Large intestine (tissue), 3 donors: Measurements from ENCODE around the gene DNAAF5. TPM values are rescaled to one million over a fixed set of nuclear protein-coding genes. Genes with fewer than 3 reads are reported as not detected.

Experiments
- DNase-seq, 2 donors: peaks; one replicate each; pipeline versions ENCODE4 v3.0.0 to v3.0.0-alpha.2; 2013
- H3K27ac ChIP-seq: one replicate; pipeline ENCODE4 v1.5.1; 2013; ENCODE audit warnings: low read length
- H3K27me3 ChIP-seq: 2 replicates; pipeline ENCODE4 v1.6.1; 2013; ENCODE audit warnings: low read length; ENCODE audit not compliant: control insufficient read depth, insufficient read depth
- H3K36me3 ChIP-seq: 2 replicates; pipeline ENCODE4 v1.6.1; 2013; ENCODE audit warnings: low read length; ENCODE audit not compliant: control insufficient read depth, insufficient read depth
- H3K4me1 ChIP-seq: one replicate; pipeline ENCODE4 v1.6.1; 2013; ENCODE audit warnings: low read length; ENCODE audit not compliant: control insufficient read depth, insufficient read depth
- H3K4me3 ChIP-seq: one replicate; pipeline ENCODE4 v1.5.1; 2013; ENCODE audit warnings: low read length
- H3K9me3 ChIP-seq: one replicate; pipeline ENCODE4 v1.6.1; 2013; ENCODE audit warnings: mild to moderate bottlenecking, low read depth, low read length, moderate library complexity; ENCODE audit not compliant: control insufficient read depth
- WGBS: methylation state at CpG from one replicate; pipeline ENCODE4 v1.1.5; 2013; ENCODE audit warnings: low lambda C conversion rate; ENCODE audit not compliant: insufficient coverage; 5-methylcytosine and 5-hydroxymethylcytosine counted together
- polyA plus RNA-seq: library from polyadenylated mRNA; unstranded; fragments of 120-200 nt; gene quantifications from one replicate; pipeline ENCODE4 v1.2.1, GENCODE V29; 2013

DNAAF5 gene
- polyA plus RNA-seq, 1 donor = 26.8 TPM

DNA sequence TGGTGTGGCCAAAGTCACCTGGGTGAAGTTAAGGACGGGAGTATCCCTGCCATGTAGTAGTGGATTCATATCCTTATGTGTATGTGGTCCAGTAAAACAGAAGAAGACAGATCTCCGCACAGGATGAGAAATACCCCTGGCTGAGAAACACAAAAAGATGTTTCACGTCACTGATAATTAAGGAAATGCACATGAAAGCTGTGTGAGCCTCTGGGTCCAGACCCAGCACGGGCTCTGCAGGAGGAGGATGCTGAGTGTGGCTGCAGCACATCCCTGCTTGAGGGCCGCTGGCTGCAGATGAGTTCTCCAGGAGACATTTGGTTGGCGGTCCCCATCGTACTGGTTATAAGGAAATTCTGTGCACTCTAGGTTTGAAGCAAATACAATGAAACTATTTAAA, 97.6 kb downstream of the DNAAF5 start:
- Histone ChIP-seq H3K4me3 (no peak overlapping the region), H3K36me3 (peaks cover 22% of the 10 kb centered on the region), H3K27ac (no peak overlapping the region), H3K27me3 (no peaks in the 10 kb centered on the region), H3K9me3 (no peaks in the 10 kb centered on the region), H3K4me1 (peaks cover 6% of the 10 kb centered on the region)
- WGBS = 77% methylated on average over 2 of the region's 7 CpGs
- DNase-seq = no peak

DNA sequence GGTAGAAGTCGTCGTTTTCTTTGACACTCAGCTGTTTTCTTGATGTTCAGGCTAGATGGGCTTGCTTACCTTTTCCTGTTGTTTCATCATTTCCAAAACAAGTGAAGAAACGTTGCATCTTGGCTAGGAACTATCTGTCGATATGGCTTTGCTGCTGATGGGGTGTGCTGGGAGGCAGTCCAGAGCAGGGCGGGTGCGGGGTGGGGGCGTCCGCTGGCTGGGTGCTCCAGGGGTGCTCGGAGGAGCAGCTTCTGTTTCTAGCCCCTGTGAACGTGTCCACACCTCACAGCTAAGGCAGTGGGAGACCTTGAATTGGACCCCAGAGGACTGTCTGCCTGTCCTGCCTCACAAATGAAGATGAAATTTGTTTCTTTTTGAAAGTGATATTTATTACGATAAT, 98.2 kb downstream of the DNAAF5 start:
- H3K27me3 ChIP-seq = no peaks in the 10 kb centered on the region

DNA sequence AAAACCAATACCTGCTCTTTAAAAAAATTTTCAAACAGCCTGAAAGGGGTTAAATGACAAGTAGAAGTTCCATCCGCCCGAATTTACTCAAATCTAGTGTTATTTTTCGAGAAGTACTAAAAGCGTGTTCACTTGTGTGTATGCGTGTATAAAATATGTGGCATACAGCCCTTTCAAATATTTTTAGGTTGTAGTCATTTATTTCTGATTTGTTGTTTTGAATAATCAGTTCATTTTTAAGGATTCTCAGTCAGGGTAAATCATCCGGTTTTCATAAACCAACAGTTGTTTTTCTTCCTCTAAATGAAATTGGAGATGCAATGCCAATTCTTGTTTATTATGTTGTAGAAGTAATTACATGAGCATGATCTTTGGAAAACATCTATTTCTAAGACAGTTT, 98.9 kb downstream of the DNAAF5 start:
- Histone ChIP-seq H3K4me3 (no peak overlapping the region), H3K36me3 (peaks cover 22% of the 10 kb centered on the region), H3K9me3 (no peaks in the 10 kb centered on the region), H3K4me1 (peaks cover 6% of the 10 kb centered on the region), H3K27me3 (no peaks in the 10 kb centered on the region), H3K27ac (peak overlapping the region; percentile 28)
- DNase-seq = no peak
- WGBS = 71% methylated on average over 1 of the region's 6 CpGs

More for the DNA sequence above, 98.2 kb downstream of the DNAAF5 start:
- DNase-seq = no peak
- H3K36me3 ChIP-seq = peaks cover 22% of the 10 kb centered on the region
- no peak overlapping the region for H3K27ac ChIP-seq
- H3K4me1 ChIP-seq = peaks cover 6% of the 10 kb centered on the region
- WGBS = no CpG with 5 or more reads among the region's 11 CpGs
- H3K9me3 ChIP-seq = no peaks in the 10 kb centered on the region
- no peak overlapping the region for H3K4me3 ChIP-seq

GRCh38 chr7:826230-826917, 99.9 kb downstream of the DNAAF5 start:
- 89% methylated on average over 3 of the region's 29 CpGs for WGBS
- Histone ChIP-seq H3K36me3 (peaks cover 22% of the 10 kb centered on the region), H3K9me3 (no peaks in the 10 kb centered on the region), H3K4me1 (peaks cover 6% of the 10 kb centered on the region), H3K27ac (peak overlapping the region; percentile 28), H3K4me3 (no peak overlapping the region), H3K27me3 (no peaks in the 10 kb centered on the region)
- no peak for DNase-seq

GRCh38 chr7:828793-829561, 102.5 kb downstream of the DNAAF5 start:
- Histone ChIP-seq H3K4me3 (no peak overlapping the region), H3K4me1 (peaks cover 6% of the 10 kb centered on the region), H3K36me3 (peaks cover 23% of the 10 kb centered on the region), H3K9me3 (no peaks in the 10 kb centered on the region), H3K27ac (no peak overlapping the region), H3K27me3 (no peaks in the 10 kb centered on the region)
- DNase-seq = no peak
- WGBS = 100% methylated on average over 2 of the region's 14 CpGs

DNA sequence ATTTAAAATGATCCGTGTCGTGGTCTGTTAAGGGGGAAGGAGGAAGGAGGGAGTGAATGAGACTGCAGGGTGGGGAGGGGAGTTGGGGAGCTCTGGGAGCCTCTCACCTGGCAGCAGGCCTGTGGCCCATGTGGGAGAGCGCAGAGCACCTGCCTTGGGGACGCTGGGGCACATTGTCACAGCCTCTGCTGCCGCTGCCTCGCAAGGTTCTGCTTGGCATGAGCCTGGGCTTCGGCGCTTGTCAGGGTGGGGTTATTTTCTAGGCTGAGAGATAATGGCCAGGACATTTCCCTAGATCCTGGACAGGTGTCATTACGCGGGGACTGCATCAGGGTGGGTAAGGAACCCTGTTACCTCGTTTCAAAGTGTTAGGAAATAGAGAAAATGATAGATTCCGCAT, 103.6 kb downstream of the DNAAF5 start:
- Histone ChIP-seq H3K27me3 (no peaks in the 10 kb centered on the region), H3K9me3 (no peaks in the 10 kb centered on the region), H3K36me3 (peaks cover 29% of the 10 kb centered on the region), H3K27ac (no peak overlapping the region), H3K4me1 (peaks cover 6% of the 10 kb centered on the region), H3K4me3 (no peak overlapping the region)
- WGBS = 100% methylated on average over 1 of the region's 12 CpGs
- DNase-seq = no peak

GRCh38 chr7:831596-832166, 105.2 kb downstream of the DNAAF5 start:
- DNase-seq = no peak
- H3K4me3 ChIP-seq = no peak overlapping the region
- 17% methylated on average over 1 of the region's 7 CpGs for WGBS

GRCh38 chr7:832167-832967, 105.9 kb downstream of the DNAAF5 start, which contains the start of gene SUN1:
TSS of gene SUN1 (plus strand) at chr7:832476. CDS start at chr7:832525, 49 bp downstream.
- Histone ChIP-seq H3K27me3 (no peaks in the 10 kb centered on the region), H3K36me3 (peaks cover 30% of the 10 kb centered on the region), H3K4me1 (peaks cover 6% of the 10 kb centered on the region), H3K9me3 (no peaks in the 10 kb centered on the region), H3K27ac (peak within 1 kb of the TSS; percentile 46), H3K4me3 (no peak within 1 kb of the TSS)
- DNase-seq = no peak
- WGBS = 40% methylated on average over 1 of the region's 24 CpGs

More at GRCh38 chr7:831596-832166, 105.2 kb downstream of the DNAAF5 start:
- peaks cover 6% of the 10 kb centered on the region for H3K4me1 ChIP-seq
- H3K27ac ChIP-seq = peak overlapping the region; percentile 46
- no peaks in the 10 kb centered on the region for H3K27me3 ChIP-seq
- H3K36me3 ChIP-seq = peaks cover 25% of the 10 kb centered on the region
- H3K9me3 ChIP-seq = no peaks in the 10 kb centered on the region

GRCh38 chr7:832968-833424, 106.5 kb downstream of the DNAAF5 start:
- DNase-seq = no peak
- H3K36me3 ChIP-seq = peaks cover 32% of the 10 kb centered on the region
- 90% methylated on average over 2 of the region's 15 CpGs for WGBS
- no peak overlapping the region for H3K27ac ChIP-seq
- peaks cover 6% of the 10 kb centered on the region for H3K4me1 ChIP-seq
- H3K4me3 ChIP-seq = no peak overlapping the region
- H3K9me3 ChIP-seq = no peaks in the 10 kb centered on the region
- no peaks in the 10 kb centered on the region for H3K27me3 ChIP-seq
